Measurements from ENCODE around the gene NPS. TPM values are rescaled to one million over a fixed set of nuclear protein-coding genes. Genes with fewer than 3 reads are reported as not detected.

Gene NPS
- polyA plus RNA-seq, 4 donors: not detected

DNA sequence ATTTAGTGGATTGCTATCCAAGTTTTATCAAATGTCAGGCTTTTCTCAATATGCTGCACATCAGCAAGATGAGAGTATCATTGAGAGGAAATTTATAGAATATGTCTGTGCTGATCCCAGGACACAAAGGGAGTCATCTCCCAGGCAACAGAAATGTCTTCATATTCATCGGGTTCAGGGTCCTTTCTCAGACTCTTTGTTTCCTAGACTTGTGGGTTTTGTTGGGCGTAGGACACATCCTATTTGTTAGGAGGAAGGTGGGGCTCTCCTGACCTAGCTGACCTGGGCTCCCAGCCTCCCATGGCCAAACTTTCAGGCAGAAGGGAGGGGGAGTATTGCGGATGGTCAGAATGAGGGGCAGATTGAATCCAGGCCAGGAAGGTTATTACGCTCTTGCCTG, 22.9 kb upstream of the NPS start:
- Histone ChIP-seq H3K9me3 (ENCODE audit: control insufficient read depth in 2 of 2, insufficient read depth in 1 of 2, low read depth in 1 of 2, low read length in 1 of 2) (no peaks in the 10 kb centered on the region), H3K27ac (ENCODE audit: low read depth in 1 of 3, low read length in 2 of 3) (no peak overlapping the region), H3K36me3 (ENCODE audit: control insufficient read depth in 3 of 3, insufficient read depth in 2 of 3, low read depth in 1 of 3, low read length in 3 of 3) (no peaks in the 10 kb centered on the region), H3K4me1 (ENCODE audit: control insufficient read depth in 3 of 3, insufficient read depth in 2 of 3, low read depth in 1 of 3, low read length in 2 of 3) (no peaks in the 10 kb centered on the region), H3K27me3 (ENCODE audit: control insufficient read depth in 3 of 3, insufficient read depth in 3 of 3, low read length in 3 of 3) (no peaks in the 10 kb centered on the region), H3K4me3 (ENCODE audit: low read depth in 1 of 3, low read length in 3 of 3) (no peak overlapping the region)
- FAIRE-seq (no peak), DNase-seq (no peak)
- WGBS, 3 donors: 71 to 80% (median 80%) methylated on average over 4 of the region's 4 CpGs

DNA sequence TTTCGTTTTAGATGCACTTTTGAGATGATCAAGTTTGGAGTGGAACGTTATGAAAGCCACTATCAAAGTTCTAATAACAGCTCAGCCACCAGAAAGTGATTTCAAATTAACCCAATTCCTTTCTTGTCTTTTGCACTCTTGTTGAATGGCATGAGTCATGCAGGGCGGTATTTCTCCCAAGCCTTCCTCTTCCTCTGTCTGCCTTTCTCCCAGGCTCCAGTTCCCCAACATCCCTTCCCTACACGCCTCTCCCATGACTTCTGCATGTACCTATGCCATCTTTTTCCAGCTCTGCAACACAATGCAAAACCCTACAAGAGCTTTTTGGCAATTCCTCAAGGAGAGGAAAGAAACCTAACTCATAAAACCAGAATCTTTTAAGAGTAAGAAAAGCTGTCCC, 21.8 kb upstream of the NPS start:
- H3K4me3 ChIP-seq (ENCODE audit: low read depth in 1 of 3, low read length in 3 of 3): no peak overlapping the region
- FAIRE-seq: no peak
- no peak overlapping the region for H3K27ac ChIP-seq (ENCODE audit: low read depth in 1 of 3, low read length in 2 of 3)
- no peaks in the 10 kb centered on the region for H3K4me1 ChIP-seq (ENCODE audit: control insufficient read depth in 3 of 3, insufficient read depth in 2 of 3, low read depth in 1 of 3, low read length in 2 of 3)
- DNase-seq: no peak
- 63 to 70% (median 68%) methylated on average over 4 of the region's 4 CpGs for WGBS, 3 donors
- no peaks in the 10 kb centered on the region for H3K36me3 ChIP-seq (ENCODE audit: control insufficient read depth in 3 of 3, insufficient read depth in 2 of 3, low read depth in 1 of 3, low read length in 3 of 3)
- no peaks in the 10 kb centered on the region for H3K9me3 ChIP-seq (ENCODE audit: control insufficient read depth in 2 of 2, insufficient read depth in 1 of 2, low read depth in 1 of 2, low read length in 1 of 2)
- no peaks in the 10 kb centered on the region for H3K27me3 ChIP-seq (ENCODE audit: control insufficient read depth in 3 of 3, insufficient read depth in 3 of 3, low read length in 3 of 3)

DNA sequence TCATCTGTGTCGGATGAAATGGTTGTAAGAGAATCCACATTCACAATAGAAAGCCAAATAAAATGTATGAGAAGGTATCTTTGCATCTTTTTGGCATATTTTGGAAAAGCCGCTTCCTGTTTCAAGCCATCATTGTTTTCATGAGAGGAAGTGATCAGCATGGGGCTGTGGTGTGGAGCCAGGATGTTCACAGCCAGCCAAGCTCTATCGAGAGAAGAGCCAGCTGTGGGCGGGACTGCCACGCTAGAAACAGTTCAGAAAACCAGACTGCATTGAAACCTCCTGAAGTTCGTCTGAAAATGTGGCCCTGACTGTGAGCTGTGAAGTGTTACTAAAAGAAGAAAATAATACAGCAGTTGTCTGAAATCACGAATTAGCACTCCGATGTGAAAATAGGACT, 21.2 kb upstream of the NPS start:
- FAIRE-seq: no peak
- DNase-seq: no peak
- no peak overlapping the region for H3K4me3 ChIP-seq (ENCODE audit: low read depth in 1 of 3, low read length in 3 of 3)
- no peaks in the 10 kb centered on the region for H3K9me3 ChIP-seq (ENCODE audit: control insufficient read depth in 2 of 2, insufficient read depth in 1 of 2, low read depth in 1 of 2, low read length in 1 of 2)
- H3K27ac ChIP-seq (ENCODE audit: low read depth in 1 of 3, low read length in 2 of 3): no peak overlapping the region
- no peaks in the 10 kb centered on the region for H3K4me1 ChIP-seq (ENCODE audit: control insufficient read depth in 3 of 3, insufficient read depth in 2 of 3, low read depth in 1 of 3, low read length in 2 of 3)
- no peaks in the 10 kb centered on the region for H3K27me3 ChIP-seq (ENCODE audit: control insufficient read depth in 3 of 3, insufficient read depth in 3 of 3, low read length in 3 of 3)
- H3K36me3 ChIP-seq (ENCODE audit: control insufficient read depth in 3 of 3, insufficient read depth in 2 of 3, low read depth in 1 of 3, low read length in 3 of 3): no peaks in the 10 kb centered on the region
- WGBS, 3 donors: 54 to 69% (median 64%) methylated on average over 8 of the region's 8 CpGs

DNA sequence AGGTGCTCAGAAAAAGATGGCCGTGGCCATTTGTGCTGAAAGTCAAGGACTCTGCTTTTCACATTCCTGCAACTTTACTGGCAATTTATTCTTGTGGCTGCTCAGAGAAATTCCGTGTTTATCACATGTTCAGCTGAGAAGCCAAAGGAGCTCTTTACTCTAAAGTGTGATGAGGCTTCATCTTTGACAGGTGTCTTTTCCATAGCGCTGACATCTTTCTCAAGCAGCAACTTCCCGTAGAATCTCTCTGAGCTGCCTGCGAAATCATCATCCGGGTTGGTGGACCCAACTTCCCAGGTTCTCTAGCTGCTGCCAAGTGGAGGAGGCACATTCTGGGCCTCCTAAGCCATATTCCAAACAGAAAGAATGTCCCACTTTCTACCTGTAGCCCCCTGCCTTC, 16.9 kb upstream of the NPS start:
- DNase-seq: no peak
- 84 to 89% (median 88%) methylated on average over 6 of the region's 6 CpGs for WGBS, 3 donors
- no peaks in the 10 kb centered on the region for H3K27me3 ChIP-seq (ENCODE audit: control insufficient read depth in 3 of 3, insufficient read depth in 3 of 3, low read length in 3 of 3)
- no peaks in the 10 kb centered on the region for H3K36me3 ChIP-seq (ENCODE audit: control insufficient read depth in 3 of 3, insufficient read depth in 2 of 3, low read depth in 1 of 3, low read length in 3 of 3)
- H3K4me3 ChIP-seq (ENCODE audit: low read depth in 1 of 3, low read length in 3 of 3): no peak overlapping the region
- no peak overlapping the region for H3K27ac ChIP-seq (ENCODE audit: low read depth in 1 of 3, low read length in 2 of 3)
- peaks cover 0 to 2% of the 10 kb centered on the region in 2 donors for H3K9me3 ChIP-seq (ENCODE audit: control insufficient read depth in 2 of 2, insufficient read depth in 1 of 2, low read depth in 1 of 2, low read length in 1 of 2)
- H3K4me1 ChIP-seq (ENCODE audit: control insufficient read depth in 3 of 3, insufficient read depth in 2 of 3, low read depth in 1 of 3, low read length in 2 of 3): no peaks in the 10 kb centered on the region
- FAIRE-seq: no peak

DNA sequence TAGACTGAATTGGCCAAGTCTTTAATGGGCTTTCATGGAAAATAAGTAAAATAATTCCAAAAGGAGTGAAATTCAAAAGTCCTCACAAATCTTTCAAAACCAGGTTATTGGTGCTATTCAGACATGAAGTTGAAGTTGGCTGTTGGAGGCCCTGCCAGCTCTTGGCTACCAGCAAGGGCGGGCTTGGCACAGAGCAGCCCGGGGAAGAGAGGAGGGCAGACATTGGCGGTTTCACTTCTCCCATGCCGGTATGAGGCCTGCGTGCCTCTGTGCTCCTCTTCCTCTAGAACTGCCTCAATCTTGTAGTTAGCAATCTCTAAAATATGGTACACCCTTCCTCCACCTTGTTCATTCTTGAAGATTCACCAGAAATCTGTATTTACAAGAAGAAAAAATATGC, 16.4 kb upstream of the NPS start:
- WGBS, 3 donors: 82 to 90% (median 89%) methylated on average over 5 of the region's 5 CpGs
- H3K27me3 ChIP-seq (ENCODE audit: control insufficient read depth in 3 of 3, insufficient read depth in 3 of 3, low read length in 3 of 3): no peaks in the 10 kb centered on the region
- H3K36me3 ChIP-seq (ENCODE audit: control insufficient read depth in 3 of 3, insufficient read depth in 2 of 3, low read depth in 1 of 3, low read length in 3 of 3): no peaks in the 10 kb centered on the region
- H3K9me3 ChIP-seq (ENCODE audit: control insufficient read depth in 2 of 2, insufficient read depth in 1 of 2, low read depth in 1 of 2, low read length in 1 of 2): peaks cover 0 to 2% of the 10 kb centered on the region in 2 donors
- FAIRE-seq (no peak), DNase-seq (no peak)
- no peak overlapping the region for H3K4me3 ChIP-seq (ENCODE audit: low read depth in 1 of 3, low read length in 3 of 3)
- H3K4me1 ChIP-seq (ENCODE audit: control insufficient read depth in 3 of 3, insufficient read depth in 2 of 3, low read depth in 1 of 3, low read length in 2 of 3): no peaks in the 10 kb centered on the region
- no peak overlapping the region for H3K27ac ChIP-seq (ENCODE audit: low read depth in 1 of 3, low read length in 2 of 3)

DNA sequence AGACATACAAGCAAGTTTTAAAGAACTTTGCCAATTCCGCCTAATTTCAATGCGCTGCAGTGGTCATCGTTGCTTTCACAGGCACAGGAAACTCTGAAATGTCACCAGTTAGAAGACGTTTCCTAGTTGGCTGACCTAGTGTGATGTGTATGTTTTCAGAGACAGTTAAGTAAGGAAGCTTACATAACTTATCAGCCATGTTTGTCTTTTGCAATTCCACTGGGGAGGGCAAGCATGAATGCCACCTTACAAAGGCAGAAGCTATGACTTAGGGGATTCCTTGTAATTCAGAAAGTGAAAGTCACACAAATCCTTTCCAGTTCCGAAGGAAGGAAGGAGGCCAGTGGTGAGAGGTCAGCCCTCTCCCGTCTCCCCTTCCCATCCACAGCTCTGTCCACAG, 15.0 kb upstream of the NPS start:
- no peaks in the 10 kb centered on the region for H3K27me3 ChIP-seq (ENCODE audit: control insufficient read depth in 3 of 3, insufficient read depth in 3 of 3, low read length in 3 of 3)
- DNase-seq (no peak), FAIRE-seq (no peak)
- no peaks in the 10 kb centered on the region for H3K36me3 ChIP-seq (ENCODE audit: control insufficient read depth in 3 of 3, insufficient read depth in 2 of 3, low read depth in 1 of 3, low read length in 3 of 3)
- no peaks in the 10 kb centered on the region for H3K4me1 ChIP-seq (ENCODE audit: control insufficient read depth in 3 of 3, insufficient read depth in 2 of 3, low read depth in 1 of 3, low read length in 2 of 3)
- H3K4me3 ChIP-seq (ENCODE audit: low read depth in 1 of 3, low read length in 3 of 3): no peak overlapping the region
- H3K27ac ChIP-seq (ENCODE audit: low read depth in 1 of 3, low read length in 2 of 3): no peak overlapping the region
- 61 to 68% (median 67%) methylated on average over 6 of the region's 6 CpGs for WGBS, 3 donors
- peaks cover 0 to 2% of the 10 kb centered on the region in 2 donors for H3K9me3 ChIP-seq (ENCODE audit: control insufficient read depth in 2 of 2, insufficient read depth in 1 of 2, low read depth in 1 of 2, low read length in 1 of 2)

DNA sequence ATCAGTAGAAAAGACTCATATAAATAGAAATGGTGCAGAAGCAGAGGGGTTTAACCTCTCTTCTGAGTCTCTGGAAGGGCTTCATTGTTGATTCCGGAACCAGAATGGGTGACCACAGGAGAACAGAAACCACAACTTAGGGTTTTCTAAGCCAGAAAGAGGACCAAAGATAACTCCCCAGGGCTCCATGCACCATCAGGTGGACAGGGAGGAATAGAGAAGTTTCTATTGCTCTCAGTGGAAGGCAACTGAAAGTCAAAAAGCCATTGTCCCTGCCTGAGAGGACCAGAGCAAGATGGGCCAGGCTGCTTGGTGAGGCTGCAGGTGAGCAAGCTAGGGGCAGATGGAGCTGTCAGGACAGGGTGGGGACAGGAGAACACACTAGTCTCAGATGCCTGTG, 14.6 kb upstream of the NPS start:
- FAIRE-seq (no peak), DNase-seq (no peak)
- Histone ChIP-seq H3K27me3 (ENCODE audit: control insufficient read depth in 3 of 3, insufficient read depth in 3 of 3, low read length in 3 of 3) (no peaks in the 10 kb centered on the region), H3K4me3 (ENCODE audit: low read depth in 1 of 3, low read length in 3 of 3) (no peak overlapping the region), H3K9me3 (ENCODE audit: control insufficient read depth in 2 of 2, insufficient read depth in 1 of 2, low read depth in 1 of 2, low read length in 1 of 2) (peaks cover 0 to 2% of the 10 kb centered on the region in 2 donors), H3K4me1 (ENCODE audit: control insufficient read depth in 3 of 3, insufficient read depth in 2 of 3, low read depth in 1 of 3, low read length in 2 of 3) (no peaks in the 10 kb centered on the region), H3K36me3 (ENCODE audit: control insufficient read depth in 3 of 3, insufficient read depth in 2 of 3, low read depth in 1 of 3, low read length in 3 of 3) (no peaks in the 10 kb centered on the region), H3K27ac (ENCODE audit: low read depth in 1 of 3, low read length in 2 of 3) (no peak overlapping the region)
- 95 to 96% (median 96%) methylated on average over 1 of the region's 1 CpG for WGBS, 3 donors

DNA sequence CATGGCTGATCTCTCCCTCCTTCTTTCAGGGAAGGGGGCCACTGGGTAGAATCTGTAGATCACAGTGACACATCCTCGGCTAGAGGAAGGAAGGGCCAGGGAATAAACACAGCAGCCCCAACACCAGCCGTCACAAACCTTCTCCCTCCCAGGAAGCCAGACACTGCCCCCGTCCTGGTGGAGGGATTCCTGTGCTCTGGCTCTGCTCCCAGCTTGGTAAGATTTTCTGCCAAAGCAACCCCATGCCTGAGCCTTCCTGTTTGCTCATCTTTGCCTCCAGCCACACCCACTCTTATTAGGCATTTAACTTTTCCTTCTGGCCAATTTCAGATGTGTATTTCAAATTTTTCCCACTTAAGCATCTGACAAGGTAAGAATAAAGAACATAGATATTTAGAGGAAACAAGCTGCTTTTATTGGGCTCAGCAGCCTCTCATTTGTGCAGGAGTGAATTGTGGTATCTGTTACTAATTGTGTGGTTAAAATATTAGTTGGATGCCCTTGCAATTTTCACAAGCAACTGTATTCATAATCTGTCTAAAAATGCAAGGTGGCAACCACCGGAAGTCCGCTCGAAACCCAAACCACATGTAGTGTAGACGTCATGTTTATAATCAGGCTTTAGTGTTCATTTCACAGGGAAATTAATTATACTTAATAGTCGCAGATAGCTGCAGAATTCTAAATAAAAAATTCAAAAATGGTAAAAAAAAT, 13.2 kb upstream of the NPS start:
- Histone ChIP-seq H3K36me3 (ENCODE audit: control insufficient read depth in 3 of 3, insufficient read depth in 2 of 3, low read depth in 1 of 3, low read length in 3 of 3) (no peaks in the 10 kb centered on the region), H3K9me3 (ENCODE audit: control insufficient read depth in 2 of 2, insufficient read depth in 1 of 2, low read depth in 1 of 2, low read length in 1 of 2) (peaks cover 0 to 2% of the 10 kb centered on the region in 2 donors), H3K27ac (ENCODE audit: low read depth in 1 of 3, low read length in 2 of 3) (no peak overlapping the region), H3K4me3 (ENCODE audit: low read depth in 1 of 3, low read length in 3 of 3) (no peak overlapping the region), H3K4me1 (ENCODE audit: control insufficient read depth in 3 of 3, insufficient read depth in 2 of 3, low read depth in 1 of 3, low read length in 2 of 3) (no peaks in the 10 kb centered on the region), H3K27me3 (ENCODE audit: control insufficient read depth in 3 of 3, insufficient read depth in 3 of 3, low read length in 3 of 3) (no peaks in the 10 kb centered on the region)
- no peak for DNase-seq
- WGBS, 3 donors: 65 to 76% (median 66%) methylated on average over 7 to 8 of the region's 8 CpGs
- no peak for FAIRE-seq

All from small intestine (tissue), 7 donors.